Large intestine (tissue), 3 donors: Measurements from ENCODE around the gene IKZF3. TPM values are rescaled to one million over a fixed set of nuclear protein-coding genes. Genes with fewer than 3 reads are reported as not detected.

ENCODE experiments used
- DNase-seq, 2 donors: peaks; one replicate each; pipeline versions ENCODE4 v3.0.0 to v3.0.0-alpha.2; 2013
- H3K27ac ChIP-seq: one replicate; pipeline ENCODE4 v1.5.1; 2013; ENCODE audit warnings: low read length
- H3K27me3 ChIP-seq: 2 replicates; pipeline ENCODE4 v1.6.1; 2013; ENCODE audit warnings: low read length; ENCODE audit not compliant: control insufficient read depth, insufficient read depth
- H3K36me3 ChIP-seq: 2 replicates; pipeline ENCODE4 v1.6.1; 2013; ENCODE audit warnings: low read length; ENCODE audit not compliant: control insufficient read depth, insufficient read depth
- H3K4me1 ChIP-seq: one replicate; pipeline ENCODE4 v1.6.1; 2013; ENCODE audit warnings: low read length; ENCODE audit not compliant: control insufficient read depth, insufficient read depth
- H3K4me3 ChIP-seq: one replicate; pipeline ENCODE4 v1.5.1; 2013; ENCODE audit warnings: low read length
- H3K9me3 ChIP-seq: one replicate; pipeline ENCODE4 v1.6.1; 2013; ENCODE audit warnings: mild to moderate bottlenecking, low read depth, low read length, moderate library complexity; ENCODE audit not compliant: control insufficient read depth
- WGBS: methylation state at CpG from one replicate; pipeline ENCODE4 v1.1.5; 2013; ENCODE audit warnings: low lambda C conversion rate; ENCODE audit not compliant: insufficient coverage; 5-methylcytosine and 5-hydroxymethylcytosine counted together
- polyA plus RNA-seq: library from polyadenylated mRNA; unstranded; fragments of 120-200 nt; gene quantifications from one replicate; pipeline ENCODE4 v1.2.1, GENCODE V29; 2013

IKZF3 gene
- polyA plus RNA-seq, 1 donor: 2.4 TPM

GRCh38 chr17:39836117-39836516 lies 28.0 kb downstream of the IKZF3 start:
- no peaks in the 10 kb centered on the region for H3K36me3 ChIP-seq
- no peak overlapping the region for H3K4me3 ChIP-seq
- no CpG with 5 or more reads among the region's 6 CpGs for WGBS
- no peaks in the 10 kb centered on the region for H3K27me3 ChIP-seq
- DNase-seq: no peak
- H3K27ac ChIP-seq: no peak overlapping the region
- H3K4me1 ChIP-seq: no peaks in the 10 kb centered on the region
- H3K9me3 ChIP-seq: peaks cover 8% of the 10 kb centered on the region

DNA sequence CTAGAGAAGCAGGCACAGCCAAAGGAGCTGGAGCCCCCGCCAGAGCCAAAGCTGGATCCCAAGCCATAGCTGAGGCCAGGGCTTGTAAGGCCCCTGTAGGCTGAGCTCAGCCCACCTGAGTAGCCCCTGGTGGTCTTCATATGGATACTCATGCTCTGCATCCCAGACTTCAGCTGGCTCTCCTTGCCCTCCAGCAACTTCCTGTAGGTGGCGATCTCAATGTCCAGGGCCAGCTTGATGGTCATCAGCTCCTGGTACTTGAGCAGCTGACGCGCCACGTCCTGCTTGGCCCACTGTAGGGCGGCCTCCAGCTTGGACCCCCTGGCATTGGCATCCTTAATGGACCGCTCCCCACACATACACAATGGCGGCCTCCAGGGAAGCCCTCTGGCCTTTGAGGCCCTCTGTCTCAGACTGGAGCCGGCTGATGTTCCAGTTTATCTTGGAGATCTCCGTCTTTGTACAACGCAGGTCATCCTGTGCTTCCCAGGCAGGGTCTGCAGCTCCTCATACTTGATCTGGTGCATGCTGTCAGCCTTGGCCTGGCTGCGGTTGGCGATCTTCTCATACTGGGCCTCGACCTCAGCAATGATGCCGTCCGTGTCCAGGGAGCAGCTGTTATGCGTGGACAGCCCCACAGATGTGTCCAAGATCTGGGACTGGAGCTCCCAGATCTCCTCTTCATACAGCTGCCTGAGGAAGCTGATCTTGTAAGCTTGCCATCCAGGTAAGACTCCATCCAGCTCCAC lies 28.9 kb downstream of the IKZF3 start:
- H3K4me1 ChIP-seq: no peaks in the 10 kb centered on the region
- peaks cover 8% of the 10 kb centered on the region for H3K9me3 ChIP-seq
- no peaks in the 10 kb centered on the region for H3K36me3 ChIP-seq
- no peak overlapping the region for H3K27ac ChIP-seq
- H3K27me3 ChIP-seq: no peaks in the 10 kb centered on the region
- no peak for DNase-seq
- H3K4me3 ChIP-seq: no peak overlapping the region
- no CpG with 5 or more reads among the region's 17 CpGs for WGBS

DNA sequence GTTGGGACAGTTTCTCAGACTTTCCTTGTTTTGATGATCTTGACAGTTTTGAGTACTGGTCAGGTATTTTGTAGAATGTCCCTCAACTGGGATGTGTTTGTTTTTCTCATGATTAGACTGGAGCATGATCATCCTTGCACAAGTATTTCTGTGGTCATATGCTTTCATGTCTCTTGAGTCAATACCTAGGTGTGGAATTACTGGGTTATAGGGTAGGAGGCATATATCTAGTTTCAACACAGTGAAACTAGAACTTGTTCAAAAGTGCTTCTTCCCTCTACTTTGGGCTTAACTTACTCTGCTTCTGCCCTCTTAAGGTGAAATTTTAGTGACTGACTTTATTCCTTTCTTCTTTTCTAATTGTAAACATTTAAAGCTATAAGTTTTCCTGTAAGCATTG lies 30.1 kb downstream of the IKZF3 start:
- peaks cover 8% of the 10 kb centered on the region for H3K9me3 ChIP-seq

DNA sequence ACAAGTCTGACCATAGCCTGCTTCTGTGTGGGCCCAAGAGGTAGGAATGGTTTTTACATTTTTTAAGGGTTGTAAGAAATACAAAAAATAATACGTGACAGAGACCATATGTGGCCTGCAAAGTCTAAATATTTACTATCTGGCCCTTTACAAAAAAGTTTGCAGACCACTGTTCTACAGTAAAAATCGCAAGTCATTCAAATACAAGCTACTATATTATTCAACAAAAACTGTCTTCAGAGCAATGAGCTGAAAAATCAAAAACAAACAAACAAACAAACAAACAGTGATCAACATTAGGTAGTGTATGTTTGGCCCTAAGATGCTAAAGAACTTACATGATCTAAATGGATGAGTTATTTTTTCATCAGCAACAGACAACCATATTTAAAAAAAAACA lies 32.5 kb downstream of the IKZF3 start:
- no CpG with 5 or more reads among the region's 2 CpGs for WGBS
- no peak for DNase-seq
- Histone ChIP-seq H3K4me1 (peaks cover 3% of the 10 kb centered on the region), H3K9me3 (no peaks in the 10 kb centered on the region), H3K27ac (no peak overlapping the region), H3K27me3 (no peaks in the 10 kb centered on the region), H3K4me3 (no peak overlapping the region), H3K36me3 (no peaks in the 10 kb centered on the region)

More for the DNA sequence above, 30.1 kb downstream of the IKZF3 start:
- Histone ChIP-seq H3K4me3 (no peak overlapping the region), H3K27me3 (no peaks in the 10 kb centered on the region), H3K27ac (no peak overlapping the region), H3K36me3 (no peaks in the 10 kb centered on the region), H3K4me1 (no peaks in the 10 kb centered on the region)
- DNase-seq: no peak

DNA sequence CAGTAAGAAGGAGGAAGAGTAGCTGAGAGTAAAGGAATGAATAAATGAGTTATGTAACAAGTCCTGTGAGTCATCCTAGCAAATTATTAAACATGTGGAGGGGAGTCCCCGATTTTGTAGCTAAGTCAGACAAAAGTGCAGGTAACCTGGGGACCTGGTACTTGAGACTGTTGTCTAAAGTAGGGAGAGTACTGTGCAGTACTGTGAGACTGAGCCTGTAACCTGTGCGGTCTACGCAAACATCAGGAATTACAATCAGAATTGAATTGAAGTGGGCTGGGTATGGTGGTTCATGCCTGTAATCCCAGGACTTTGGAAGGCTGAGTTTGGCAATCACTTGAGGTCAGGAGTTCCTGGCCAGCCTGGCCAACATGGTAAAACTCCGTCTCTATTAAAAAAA lies 35.7 kb downstream of the IKZF3 start:
- Histone ChIP-seq H3K27me3 (no peaks in the 10 kb centered on the region), H3K9me3 (peaks cover 6% of the 10 kb centered on the region), H3K27ac (no peak overlapping the region), H3K4me3 (no peak overlapping the region), H3K36me3 (no peaks in the 10 kb centered on the region), H3K4me1 (peaks cover 3% of the 10 kb centered on the region)
- WGBS: no CpG with 5 or more reads among the region's 4 CpGs
- DNase-seq: peak; percentile 4 to 57

DNA sequence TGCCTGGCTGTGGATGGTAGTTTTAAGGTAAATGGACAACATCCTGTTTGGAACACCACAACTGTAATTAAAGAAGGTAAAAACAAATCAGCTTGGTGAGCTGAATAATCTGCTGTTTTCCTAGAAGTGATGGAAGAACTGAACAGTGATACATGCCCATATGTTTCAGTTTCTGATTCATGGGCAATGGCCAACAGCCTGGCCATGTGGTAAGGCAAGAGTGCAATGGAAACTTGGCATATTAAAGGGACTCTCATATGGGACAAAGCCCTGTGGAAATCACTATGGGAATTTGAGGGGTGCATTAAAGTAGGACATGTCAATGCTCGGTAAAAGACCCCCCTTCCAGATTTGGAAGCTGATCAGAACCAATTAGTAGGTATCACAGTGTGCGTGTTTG lies 37.8 kb downstream of the IKZF3 start:
- Histone ChIP-seq H3K27me3 (no peaks in the 10 kb centered on the region), H3K36me3 (no peaks in the 10 kb centered on the region), H3K4me1 (peaks cover 3% of the 10 kb centered on the region), H3K9me3 (peaks cover 7% of the 10 kb centered on the region), H3K27ac (no peak overlapping the region), H3K4me3 (no peak overlapping the region)
- 100% methylated on average over 1 of the region's 2 CpGs for WGBS
- no peak for DNase-seq

GRCh38 chr17:39823407-39824054 lies 40.6 kb downstream of the IKZF3 start:
- Histone ChIP-seq H3K36me3 (no peaks in the 10 kb centered on the region), H3K27ac (no peak overlapping the region), H3K9me3 (peaks cover 7% of the 10 kb centered on the region), H3K4me3 (no peak overlapping the region), H3K27me3 (no peaks in the 10 kb centered on the region), H3K4me1 (peaks cover 3% of the 10 kb centered on the region)
- DNase-seq: no peak
- no CpG with 5 or more reads among the region's 5 CpGs for WGBS

DNA sequence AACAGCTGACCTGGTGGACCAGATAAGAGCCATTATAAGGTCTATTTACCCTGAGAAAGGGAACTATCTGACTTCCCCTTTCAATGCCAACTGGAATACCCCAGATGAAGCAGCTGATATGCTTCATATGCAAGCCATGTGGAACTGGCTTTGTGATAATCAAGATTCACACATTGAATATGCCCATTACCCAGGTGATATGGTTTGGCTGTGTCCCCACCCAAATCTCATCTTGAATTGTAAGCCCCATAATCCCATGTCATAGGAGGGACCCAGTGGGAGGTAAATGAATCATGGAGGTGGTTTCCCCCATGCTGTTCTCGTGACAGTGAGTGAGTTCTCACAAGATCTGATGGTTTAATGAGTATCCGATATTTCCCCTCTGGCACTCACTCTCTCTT lies 42.1 kb downstream of the IKZF3 start:
- H3K27me3 ChIP-seq: no peaks in the 10 kb centered on the region
- no CpG with 5 or more reads among the region's 2 CpGs for WGBS
- H3K9me3 ChIP-seq: peaks cover 7% of the 10 kb centered on the region
- no peak overlapping the region for H3K27ac ChIP-seq
- H3K4me1 ChIP-seq: no peaks in the 10 kb centered on the region
- DNase-seq: no peak
- H3K36me3 ChIP-seq: no peaks in the 10 kb centered on the region
- no peak overlapping the region for H3K4me3 ChIP-seq

DNA sequence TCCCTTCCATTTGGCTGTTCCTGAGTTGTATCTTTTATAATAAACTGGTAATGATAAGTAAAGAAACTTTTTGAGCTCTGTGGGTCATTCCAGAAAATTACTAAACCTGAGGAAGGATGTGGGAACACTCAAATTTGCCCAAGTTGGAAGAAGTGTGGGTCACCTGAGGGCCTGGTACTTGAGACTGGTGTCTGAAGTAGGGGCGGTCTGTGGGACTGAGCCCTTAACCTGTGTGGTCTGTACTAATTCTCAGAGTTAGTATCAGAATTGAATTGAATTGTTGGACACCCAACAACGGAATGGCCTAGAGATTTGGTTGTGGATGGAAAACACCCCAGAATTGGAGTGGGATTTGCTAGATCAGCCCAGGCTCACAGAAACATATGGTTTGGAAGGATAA lies 43.1 kb downstream of the IKZF3 start:
- Histone ChIP-seq H3K4me3 (no peak overlapping the region), H3K27ac (no peak overlapping the region), H3K4me1 (no peaks in the 10 kb centered on the region), H3K27me3 (no peaks in the 10 kb centered on the region), H3K9me3 (peaks cover 7% of the 10 kb centered on the region), H3K36me3 (no peaks in the 10 kb centered on the region)
- DNase-seq: no peak
- 100% methylated on average over 1 of the region's 2 CpGs for WGBS

DNA sequence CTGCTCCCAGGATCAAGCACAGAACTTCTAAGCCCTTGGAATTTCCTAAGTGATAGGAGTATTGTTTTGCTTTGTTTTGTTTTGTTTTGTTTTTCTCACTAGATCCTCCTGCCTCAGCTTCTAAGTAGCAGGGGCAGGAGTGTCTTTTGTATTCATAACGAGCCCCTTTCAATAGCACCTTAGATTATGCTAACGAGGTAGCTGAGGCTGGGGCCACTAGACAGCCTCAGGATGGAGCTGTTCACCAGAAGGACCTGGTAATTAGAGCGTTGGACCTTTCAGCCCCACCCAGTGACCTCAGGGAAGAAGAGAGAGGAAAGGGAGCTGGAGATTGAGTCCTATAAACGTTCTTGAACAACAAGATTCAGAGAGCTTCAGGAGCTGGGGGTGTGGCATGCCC lies 43.6 kb downstream of the IKZF3 start:
- no peak for DNase-seq
- Histone ChIP-seq H3K4me3 (no peak overlapping the region), H3K9me3 (peaks cover 7% of the 10 kb centered on the region), H3K27ac (no peak overlapping the region), H3K27me3 (no peaks in the 10 kb centered on the region), H3K4me1 (no peaks in the 10 kb centered on the region), H3K36me3 (no peaks in the 10 kb centered on the region)
- WGBS: no CpG with 5 or more reads among the region's 4 CpGs
